ENCODE measurements around the gene MRPL37.

GRCh38 chr1:54246116-54246721, 46.3 kb downstream of the MRPL37 start:
- no peak for TF ChIP-seq CTCF (IDR thresholded peaks at IDR 0.05; ENCODE audit: low read depth, low read length)
- TF ChIP-seq EZH2phosphoT487 (IDR thresholded peaks at IDR 0.05; ENCODE audit: low read depth) = no peak

All from OCI-LY3 (cell line).